Tibial nerve (tissue), 4 donors: ENCODE measurements around the gene MAP2.

Source experiments
- EP300 ChIP-seq, 2 donors: sonication (generic); formaldehyde crosslinking; IDR thresholded peaks; one replicate each; pipeline ENCODE4 v1.6.1; 2017; ENCODE audit warnings: antibody characterized with exemption in 2 of 2, mild to moderate bottlenecking in 1 of 2
- POLR2A ChIP-seq, 2 donors: fragments of 450-650 bp; IDR thresholded peaks; one replicate each; pipeline ENCODE4 v1.6.1; 2017; ENCODE audit warnings: antibody characterized with exemption in 2 of 2, mild to moderate bottlenecking in 2 of 2, moderate library complexity in 2 of 2
- TF ChIP-seq, protein P1 (sequence below), 5 experiments: fragments of 200-600 bp in 3 of 5; fragments of 450-650 bp in 2 of 5; sonication (generic) in 3 of 5; IDR thresholded peaks; one replicate each; pipeline ENCODE4 v1.5.1; 2016 to 2019; ENCODE audit warnings: antibody characterized with exemption in 5 of 5, mild to moderate bottlenecking in 3 of 5, moderate library complexity in 2 of 5

DNA sequence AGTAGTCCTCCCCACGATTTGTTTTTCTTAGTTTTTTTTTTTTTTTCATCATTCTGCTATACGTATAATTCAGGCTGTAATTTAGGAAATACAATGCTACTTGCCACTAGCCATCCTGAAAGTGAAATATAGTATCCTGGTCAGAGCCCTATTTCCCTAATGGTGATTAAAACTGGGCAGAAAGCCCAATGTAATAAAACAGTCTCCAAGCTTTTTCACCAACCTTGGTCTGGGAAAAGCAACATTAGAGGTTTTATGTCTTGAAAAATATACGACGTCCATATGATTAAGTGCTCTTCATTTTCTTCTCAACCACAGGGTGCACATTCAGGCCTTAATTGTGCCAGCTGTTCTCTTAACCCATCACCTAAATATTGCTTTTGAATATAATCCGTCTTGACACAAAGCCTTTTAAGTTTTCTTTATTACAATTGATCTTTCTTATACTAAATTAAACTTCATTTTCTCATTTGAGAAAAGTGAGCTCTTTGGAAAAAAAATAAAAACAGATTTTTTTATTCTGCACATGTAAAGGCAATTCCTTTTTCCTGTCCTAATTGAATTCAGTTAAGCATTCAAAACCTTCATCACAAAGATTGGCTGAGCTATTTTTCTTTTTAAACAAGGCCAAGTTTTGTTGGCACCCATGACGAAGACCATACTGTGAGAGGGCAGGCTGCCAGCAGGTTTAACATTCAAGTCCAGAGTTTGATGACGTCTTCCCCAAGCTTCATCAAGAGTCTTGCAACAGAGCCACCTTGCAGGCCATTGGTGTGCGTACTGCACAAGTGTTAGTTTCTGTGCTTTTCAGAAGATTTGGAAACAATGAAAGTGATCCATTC is 52.7 kb downstream of the MAP2 start:
- no peak for TF ChIP-seq POLR2A (IDR thresholded peaks at IDR 0.05)
- TF ChIP-seq, protein P1, sequence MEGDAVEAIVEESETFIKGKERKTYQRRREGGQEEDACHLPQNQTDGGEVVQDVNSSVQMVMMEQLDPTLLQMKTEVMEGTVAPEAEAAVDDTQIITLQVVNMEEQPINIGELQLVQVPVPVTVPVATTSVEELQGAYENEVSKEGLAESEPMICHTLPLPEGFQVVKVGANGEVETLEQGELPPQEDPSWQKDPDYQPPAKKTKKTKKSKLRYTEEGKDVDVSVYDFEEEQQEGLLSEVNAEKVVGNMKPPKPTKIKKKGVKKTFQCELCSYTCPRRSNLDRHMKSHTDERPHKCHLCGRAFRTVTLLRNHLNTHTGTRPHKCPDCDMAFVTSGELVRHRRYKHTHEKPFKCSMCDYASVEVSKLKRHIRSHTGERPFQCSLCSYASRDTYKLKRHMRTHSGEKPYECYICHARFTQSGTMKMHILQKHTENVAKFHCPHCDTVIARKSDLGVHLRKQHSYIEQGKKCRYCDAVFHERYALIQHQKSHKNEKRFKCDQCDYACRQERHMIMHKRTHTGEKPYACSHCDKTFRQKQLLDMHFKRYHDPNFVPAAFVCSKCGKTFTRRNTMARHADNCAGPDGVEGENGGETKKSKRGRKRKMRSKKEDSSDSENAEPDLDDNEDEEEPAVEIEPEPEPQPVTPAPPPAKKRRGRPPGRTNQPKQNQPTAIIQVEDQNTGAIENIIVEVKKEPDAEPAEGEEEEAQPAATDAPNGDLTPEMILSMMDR (IDR thresholded peaks at IDR 0.05) = no peak
- TF ChIP-seq EP300 (IDR thresholded peaks at IDR 0.05) = no peak
